ENCODE data around the gene DDX49.
"Not testable (repeated sequence)": the region's sequence is repeated elsewhere in the genome, so short reads cannot be mapped to it uniquely, and the experiment has no call there.

DDX49 gene

GRCh38 chr19:18912933-18913332, 6.6 kb upstream of the DDX49 start:
- no peak for DNase-seq

- DNase-seq: no peak
These were observed 6.0 kb upstream of the DDX49 start for GRCh38 chr19:18913466-18913865.

GRCh38 chr19:18915639-18916038, 3.9 kb upstream of the DDX49 start:
- peak; percentile 46 for DNase-seq

GRCh38 chr19:18917593-18917992, 1.9 kb upstream of the DDX49 start:
- not testable (repeated sequence) for DNase-seq

GRCh38 chr19:18919900-18920214, 342 bp downstream of the DDX49 start:
- DNase-seq: no peak

- DNase-seq: no peak
These were observed 885 bp downstream of the DDX49 start for GRCh38 chr19:18920400-18920799.

GRCh38 chr19:18921593-18921992, 2.1 kb downstream of the DDX49 start:
- no peak for DNase-seq

- DNase-seq: no peak
These were observed 2.9 kb downstream of the DDX49 start for GRCh38 chr19:18922228-18922985.

GRCh38 chr19:18924684-18925213, 5.2 kb downstream of the DDX49 start:
- no peak for DNase-seq

GRCh38 chr19:18928018-18928805, 8.7 kb downstream of the DDX49 start:
- DNase-seq: no peak

- no peak for DNase-seq
These were observed 9.8 kb downstream of the DDX49 start for GRCh38 chr19:18929311-18929710.

- no peak for DNase-seq
These were observed 12.0 kb downstream of the DDX49 start for GRCh38 chr19:18931316-18932162.

GRCh38 chr19:18932216-18932841, 12.8 kb downstream of the DDX49 start:
- peak; percentile 90 for DNase-seq

GRCh38 chr19:18933297-18933696, 13.8 kb downstream of the DDX49 start:
- no peak for DNase-seq

GRCh38 chr19:18939163-18939562, 19.6 kb downstream of the DDX49 start:
- DNase-seq: no peak

- DNase-seq: no peak
These were observed 20.6 kb downstream of the DDX49 start for GRCh38 chr19:18939922-18940768.

- peak; percentile 59 for DNase-seq
These were observed 21.5 kb downstream of the DDX49 start, which contains the start of gene HOMER3 for GRCh38 chr19:18940769-18941627. HOMER3 (minus strand) TSS chr19:18941217; CDS start chr19:18938982, 2,235 bp downstream.

- DNase-seq: no peak
These were observed 22.3 kb downstream of the DDX49 start for GRCh38 chr19:18941628-18942354.

- DNase-seq: no peak
These were observed 23.2 kb downstream of the DDX49 start for GRCh38 chr19:18942692-18943091.

GRCh38 chr19:18943465-18943864, 23.9 kb downstream of the DDX49 start:
- no peak for DNase-seq

Data from NCI-H146 (cell line).